ENCODE data around the gene PSAT1.
A peak's percentile ranks its signal among the peaks of the same experiment; 100 is the strongest.

PSAT1 gene

DNA sequence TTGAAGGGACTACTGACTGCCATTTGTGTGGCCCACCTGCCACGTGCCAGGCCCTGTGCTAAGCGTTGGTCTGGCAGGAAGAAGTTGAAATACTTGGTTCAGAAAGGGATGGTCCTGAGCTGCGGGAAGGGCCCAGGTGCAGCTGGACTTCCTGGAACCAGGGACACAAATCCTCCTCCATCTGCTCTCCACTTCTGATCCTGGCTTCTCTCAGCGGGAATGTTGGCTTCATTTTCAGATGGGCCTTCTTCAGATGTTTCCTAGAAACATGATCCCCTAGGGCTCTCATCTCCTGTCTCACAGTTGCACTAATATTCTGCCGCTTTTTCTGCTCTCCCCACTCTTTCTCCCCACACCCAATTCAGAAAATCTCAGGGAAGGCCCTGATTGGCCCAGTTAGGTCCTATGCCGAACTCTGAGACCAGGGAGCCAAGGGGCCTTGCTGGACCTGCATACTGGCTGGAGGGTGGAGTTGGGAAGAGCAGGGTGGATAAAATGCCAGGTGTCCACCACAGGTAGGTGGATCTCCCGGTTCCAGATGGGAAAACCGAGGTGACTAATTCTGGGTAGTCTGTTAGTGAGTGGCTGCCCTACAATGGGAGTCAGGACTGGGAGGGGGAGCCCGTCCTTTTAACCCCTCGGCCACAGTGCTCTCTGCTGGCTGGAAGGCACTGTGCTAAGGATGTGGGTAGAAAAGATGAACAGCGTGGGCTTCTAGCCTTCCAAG is 19.4 kb downstream of the PSAT1 start:
- no peak for DNase-seq (ENCODE audit: low spot score)

DNA sequence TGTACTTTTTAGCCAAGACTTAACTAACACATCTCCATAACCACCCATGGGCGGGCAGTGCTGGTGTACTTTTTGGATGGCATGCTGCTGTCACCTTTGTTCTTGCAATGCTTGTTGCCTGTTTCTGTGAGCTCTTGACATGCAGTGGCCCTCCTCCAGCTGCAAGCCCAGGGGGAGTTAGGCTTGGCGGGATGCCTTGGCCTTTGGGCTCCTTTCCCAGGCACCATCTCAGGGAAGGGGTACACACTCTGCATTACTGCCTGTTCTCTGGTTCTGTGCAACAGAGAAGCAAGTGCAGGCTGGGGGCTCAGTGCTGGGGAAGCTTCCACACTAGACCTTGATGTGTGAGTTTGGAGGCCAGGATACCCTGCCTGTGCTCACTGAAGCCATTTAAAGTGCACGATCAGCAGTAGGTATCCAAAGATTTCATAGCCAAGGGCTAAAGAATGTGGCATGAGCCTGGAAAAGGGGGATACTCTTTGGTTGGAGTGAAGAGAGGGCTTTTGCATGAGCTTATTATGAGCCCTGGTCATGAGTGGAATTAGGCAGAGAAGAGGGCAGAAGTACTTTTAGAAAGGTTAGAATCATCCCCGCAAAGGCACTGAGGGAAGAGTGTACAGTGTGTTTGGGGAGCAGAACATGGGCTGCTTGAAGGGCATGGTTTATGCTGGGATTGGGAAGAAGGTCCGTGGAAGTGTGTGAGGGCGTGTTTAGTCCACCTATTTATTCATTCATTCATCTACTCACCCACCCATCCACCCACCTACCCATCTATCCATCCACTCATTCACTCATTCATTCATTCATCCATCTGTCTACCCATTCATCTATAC is 22.5 kb downstream of the PSAT1 start:
- DNase-seq (ENCODE audit: low spot score): no peak

DNA sequence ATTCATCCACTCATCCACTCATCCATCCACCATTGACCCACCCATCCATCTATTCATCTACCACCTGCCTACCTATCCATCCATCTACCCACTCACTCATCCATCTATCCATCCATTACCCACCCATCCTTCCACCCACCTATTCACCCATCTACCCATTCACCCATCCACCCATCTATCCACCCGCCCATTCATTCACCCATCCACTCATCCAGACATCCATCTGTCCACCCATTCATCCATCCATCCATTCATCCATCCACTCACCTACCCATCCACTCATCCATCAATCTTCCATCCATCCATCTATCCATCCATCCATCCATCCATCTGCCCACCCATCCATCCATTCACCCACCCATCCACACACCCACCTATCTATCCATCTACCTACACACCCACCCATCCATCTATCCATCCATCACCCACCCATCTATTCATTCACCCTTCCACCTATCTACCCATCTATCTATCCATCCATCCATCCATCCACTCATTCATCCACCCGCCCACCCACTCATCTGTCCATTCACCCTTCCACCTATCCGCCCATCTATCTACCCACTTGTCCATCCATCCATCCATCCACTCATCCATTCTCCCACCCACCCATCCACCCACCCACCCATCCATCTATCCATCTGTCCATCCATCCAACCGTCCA is 23.2 kb downstream of the PSAT1 start:
- no peak for DNase-seq (ENCODE audit: low spot score)

DNA sequence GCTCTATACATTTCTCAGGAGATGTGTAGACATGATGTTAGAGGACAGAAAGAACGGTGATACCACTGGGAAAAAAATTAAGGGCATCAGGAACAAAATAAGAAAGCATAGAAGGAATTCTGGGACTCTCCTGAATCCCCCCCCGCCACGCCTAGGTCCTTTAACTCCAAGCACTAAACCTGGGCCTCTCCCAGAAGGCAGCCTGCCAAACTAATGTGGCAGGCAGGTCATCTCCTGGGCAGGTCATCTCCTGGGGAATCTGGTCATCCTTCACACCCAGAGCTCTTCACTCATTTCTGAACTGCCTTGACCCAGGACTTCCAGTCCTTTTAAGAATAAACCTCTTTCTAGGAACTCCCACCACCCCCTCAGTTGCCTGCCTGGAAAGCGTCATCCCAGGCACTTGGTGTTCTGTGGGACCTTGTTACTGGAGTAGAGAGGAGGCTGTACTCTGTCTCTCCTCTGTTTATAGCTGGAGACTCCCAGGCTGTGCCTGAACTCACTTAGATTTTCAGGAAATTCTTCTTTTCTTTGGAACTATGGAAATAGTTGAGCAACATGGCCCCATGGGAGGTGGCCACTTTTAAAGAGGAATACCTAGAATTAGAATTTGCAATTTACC is 24.1 kb downstream of the PSAT1 start:
- no peak for DNase-seq (ENCODE audit: low spot score)

DNA sequence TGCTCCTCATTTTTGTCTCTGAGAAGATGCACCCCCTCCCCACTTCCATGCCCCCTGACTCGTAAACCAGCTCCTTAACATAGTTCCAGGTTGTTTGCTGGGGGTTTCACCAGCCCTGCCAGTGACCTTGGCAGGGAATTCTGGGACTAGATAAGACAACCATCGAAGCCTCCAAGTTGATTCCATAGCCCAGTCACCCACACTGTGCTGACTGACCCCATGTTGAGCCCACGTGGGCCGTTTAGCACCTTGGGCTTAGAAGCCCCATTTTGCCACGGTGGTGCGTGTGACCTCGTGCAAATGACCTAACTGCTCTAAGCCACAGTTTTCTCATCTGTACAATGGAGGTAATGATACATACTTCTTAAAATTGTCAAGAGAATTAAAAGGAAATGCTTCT is 24.6 kb downstream of the PSAT1 start:
- no peak for DNase-seq (ENCODE audit: low spot score)

DNA sequence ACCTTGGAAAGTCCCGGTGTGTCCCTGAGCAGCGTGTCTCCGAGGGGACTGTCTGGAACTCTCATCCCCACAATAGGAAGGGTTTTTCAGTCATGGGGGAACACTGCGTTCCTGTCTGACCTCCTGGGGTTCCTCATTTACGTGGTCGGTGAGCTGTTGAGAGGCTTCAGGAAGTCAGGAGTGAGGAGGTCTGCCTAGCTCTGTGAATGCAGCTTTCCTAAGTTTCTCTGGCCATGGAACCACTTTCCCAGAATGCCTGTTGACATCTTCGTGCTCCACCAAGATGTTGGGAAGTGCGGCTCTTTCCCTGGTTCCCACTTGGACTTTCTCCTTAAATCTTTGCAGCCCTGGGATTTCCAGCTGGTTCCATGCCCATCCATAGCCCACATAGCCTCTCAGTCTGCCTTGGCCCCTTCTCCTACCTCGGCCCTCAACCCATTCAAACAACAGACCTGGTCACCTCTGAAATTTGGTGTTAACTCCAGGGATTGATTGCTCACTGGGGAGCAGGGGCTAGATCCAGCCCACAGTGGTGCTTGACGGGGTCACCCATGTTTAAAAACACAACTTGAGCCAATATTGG is 27.2 kb downstream of the PSAT1 start:
- no peak for DNase-seq (ENCODE audit: low spot score)

DNA sequence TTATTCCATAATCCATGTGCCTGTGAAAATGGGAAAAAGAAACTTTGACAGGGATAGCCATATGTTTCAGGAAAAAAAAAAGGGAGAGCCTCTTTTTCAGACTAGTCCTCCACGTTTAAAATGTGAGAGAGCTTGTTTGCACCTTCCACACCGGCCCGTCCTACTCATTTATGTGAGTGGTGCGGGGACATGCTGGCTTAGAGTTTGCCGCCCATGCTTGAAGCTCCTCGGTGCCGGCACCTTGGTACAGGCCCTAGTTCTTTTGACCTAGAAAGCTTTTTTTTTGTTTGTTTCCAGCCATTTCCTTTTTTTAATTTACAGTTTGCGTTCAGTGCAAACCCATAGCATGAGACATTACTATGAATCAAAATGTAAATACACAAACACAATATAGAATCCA is 27.8 kb downstream of the PSAT1 start:
- no peak for DNase-seq (ENCODE audit: low spot score)

DNA sequence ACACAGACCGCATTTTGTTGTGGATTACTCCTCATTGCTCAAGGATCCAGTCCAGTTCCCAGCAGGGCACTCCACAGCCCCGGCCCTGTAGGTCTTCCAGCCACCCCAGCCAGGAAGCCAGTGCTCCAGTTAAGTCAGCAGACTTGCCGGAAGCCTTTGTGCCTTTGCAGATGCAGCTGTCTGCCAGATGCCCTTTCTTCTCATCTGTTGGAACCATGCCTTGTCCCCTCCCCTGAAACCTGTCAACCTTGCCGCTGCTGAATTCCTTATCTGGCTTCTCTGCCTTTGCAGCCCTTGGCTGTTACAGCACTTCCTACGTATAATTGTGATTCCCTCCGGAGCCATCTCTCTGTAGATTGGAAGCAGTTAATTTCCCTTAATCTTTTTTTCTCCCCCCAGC is 28.4 kb downstream of the PSAT1 start:
- no peak for DNase-seq (ENCODE audit: low spot score)

DNA sequence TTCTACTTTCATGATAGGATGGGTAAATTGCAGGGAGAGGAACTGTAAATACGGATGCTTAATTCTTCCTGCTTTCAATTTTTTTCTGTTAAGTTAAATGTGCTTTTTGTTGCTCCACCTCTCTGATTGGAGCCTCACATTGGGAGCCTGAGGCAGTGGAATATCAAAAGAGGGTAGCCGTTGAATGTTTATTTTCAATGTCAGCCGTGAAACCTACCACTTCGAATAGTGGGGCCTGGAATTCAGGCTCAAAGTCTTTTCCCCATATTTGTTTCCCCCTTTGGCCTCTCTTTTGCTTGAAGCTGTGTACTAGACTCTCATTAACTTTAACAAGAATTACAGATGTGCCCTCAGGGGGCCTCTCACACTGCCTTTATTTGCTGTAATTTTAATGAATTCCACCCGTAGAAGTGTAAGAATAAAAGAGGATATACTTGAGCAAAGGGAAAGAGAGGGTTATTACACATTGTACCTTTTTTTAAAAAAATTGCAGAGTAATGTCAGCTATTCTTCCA is 29.0 kb downstream of the PSAT1 start:
- DNase-seq (ENCODE audit: low spot score): no peak

DNA sequence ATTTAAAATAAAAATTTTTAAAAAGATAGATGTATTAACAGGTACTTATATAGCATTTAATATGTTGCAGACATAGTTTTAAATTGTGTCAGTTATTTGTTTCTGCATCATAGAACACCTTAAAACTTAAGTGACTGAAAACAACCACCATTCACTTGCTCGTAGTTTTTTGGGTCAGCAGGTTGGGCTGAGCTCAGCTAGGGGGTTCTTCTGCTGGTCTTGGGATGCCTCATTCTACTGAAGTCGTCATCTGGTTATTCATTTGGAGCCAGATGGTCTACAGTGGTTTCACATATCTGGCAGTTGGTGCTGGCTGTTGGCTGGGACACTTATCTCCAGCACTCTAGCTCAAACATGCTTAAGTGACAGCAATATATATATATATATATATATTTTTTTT is 29.6 kb downstream of the PSAT1 start:
- no peak for DNase-seq (ENCODE audit: low spot score)

DNA sequence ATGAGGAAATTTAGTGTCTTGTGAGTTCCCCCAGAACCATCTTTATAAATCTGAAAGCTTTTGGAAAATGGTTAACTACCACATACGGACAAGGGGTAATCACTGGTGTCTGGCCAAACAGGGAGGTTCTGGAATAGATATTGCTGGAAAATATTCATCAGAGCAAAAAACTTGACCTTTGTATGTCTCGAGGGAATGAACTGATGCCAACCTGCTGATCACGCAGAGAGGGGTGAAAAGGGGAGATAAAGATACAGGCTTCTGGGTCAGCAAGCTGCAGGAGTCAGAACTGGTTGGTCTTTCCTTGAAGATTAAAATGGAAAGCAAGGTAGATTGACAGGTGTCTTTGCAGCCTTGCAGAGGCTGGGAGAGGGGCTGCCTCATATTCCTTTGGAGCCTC is 35.5 kb downstream of the PSAT1 start:
- no peak for DNase-seq (ENCODE audit: low spot score)

DNA sequence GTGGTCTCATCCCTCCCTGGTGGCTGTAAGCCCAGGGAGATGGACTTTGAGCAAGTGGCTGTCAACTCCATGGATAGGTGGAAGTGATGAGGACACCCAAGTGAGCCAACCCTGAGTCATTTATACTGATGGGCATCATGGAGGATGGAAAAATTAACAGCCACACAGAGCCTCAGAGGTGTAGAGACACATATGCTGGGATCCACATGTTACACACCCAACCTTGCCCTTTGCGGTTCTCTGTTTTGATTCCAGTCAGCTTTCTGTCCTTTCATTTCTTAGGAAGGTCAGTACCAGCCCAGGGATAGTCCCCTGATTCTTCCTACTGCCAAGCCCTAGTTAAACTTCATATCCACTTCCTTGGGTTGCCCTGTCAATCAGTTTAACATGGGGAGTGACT is 51.9 kb downstream of the PSAT1 start:
- DNase-seq (ENCODE audit: low spot score): no peak

DNA sequence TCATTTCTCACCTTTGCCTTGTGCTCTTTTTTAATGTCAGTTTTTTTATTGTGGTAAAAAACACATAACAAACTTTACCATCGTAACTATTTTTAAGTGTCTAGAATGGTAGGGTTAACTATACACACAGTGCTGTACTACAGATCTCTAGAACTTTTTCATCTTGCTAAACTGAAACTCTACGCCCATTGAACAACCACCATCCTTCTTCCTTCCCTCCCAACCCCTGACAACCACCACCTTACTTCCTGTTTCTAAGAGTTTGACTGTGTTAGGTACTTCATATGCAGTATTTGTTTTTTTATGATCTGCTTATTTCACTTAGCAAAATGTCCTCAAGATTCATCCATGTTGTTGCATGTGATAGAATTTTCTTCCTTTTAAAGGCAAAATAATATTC is 54.9 kb downstream of the PSAT1 start:
- DNase-seq (ENCODE audit: low spot score): peak; percentile 5

DNA sequence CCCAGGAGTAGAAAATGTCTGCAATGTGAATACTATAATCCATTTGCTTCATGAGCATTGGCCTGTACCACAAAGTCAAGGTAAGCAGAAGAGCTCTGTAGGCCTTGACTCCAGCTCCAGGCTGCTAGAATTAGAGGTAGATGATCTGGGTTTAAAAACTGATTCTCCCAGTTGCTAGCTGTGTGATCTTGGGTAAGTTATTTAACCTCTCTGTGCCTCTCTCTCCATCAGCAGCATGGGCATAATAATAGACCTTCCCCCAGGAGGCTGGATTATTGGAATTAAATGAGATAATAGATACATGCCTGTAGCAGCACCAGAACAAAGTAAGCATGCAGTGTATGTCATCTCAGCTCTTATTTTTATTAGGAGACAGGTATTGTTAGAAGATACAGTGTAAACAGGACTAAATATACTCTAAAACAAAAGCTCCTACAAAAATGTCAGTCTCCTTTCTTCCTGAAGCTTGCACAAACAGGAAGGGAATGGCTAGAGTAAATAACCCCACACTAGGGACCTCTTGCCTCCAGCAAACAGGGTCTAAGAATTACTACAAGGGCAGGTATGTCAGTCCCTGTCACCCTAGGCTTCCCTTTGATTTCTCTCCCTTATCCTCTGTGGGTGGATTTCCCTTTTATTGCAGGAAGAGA is 57.5 kb downstream of the PSAT1 start:
- no peak for DNase-seq (ENCODE audit: low spot score)

DNA sequence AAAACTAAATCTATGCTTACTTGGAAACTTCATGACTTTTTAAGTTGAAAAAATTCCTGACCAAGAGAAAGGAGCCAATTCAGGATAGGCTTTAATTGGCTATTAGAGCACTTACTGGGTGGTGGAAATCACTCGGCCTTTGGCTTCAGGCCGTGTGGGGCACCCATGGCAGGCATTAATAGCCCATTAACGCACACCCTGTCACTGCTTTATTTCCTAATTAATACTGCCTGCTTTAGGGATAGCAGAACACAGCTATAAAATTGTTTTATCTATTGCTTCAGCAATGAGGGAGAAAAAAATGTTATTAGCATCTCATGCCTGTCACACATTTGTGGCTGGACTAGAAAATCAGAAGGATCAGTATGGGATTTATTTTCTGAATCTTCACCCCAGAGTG is 58.1 kb downstream of the PSAT1 start:
- DNase-seq (ENCODE audit: low spot score): no peak

DNA sequence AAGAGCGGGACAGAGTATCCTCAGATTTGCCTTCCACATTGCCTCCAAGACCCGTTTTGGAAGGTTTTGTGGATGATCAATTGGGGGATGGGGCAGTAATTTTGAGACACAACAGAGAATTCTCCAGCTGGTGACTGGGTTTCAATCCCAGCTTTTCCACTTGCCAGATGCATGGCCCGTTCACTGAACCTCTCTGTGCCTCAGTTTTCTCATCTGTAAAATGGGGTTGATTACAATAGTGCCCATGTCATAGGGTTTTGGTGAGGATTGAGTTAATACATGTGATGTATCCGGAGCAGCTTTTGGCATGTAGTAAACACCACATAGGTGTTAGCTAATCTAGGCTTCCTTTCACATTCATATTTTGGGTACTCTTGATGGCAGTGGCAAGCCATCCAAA is 59.7 kb downstream of the PSAT1 start:
- DNase-seq (ENCODE audit: low spot score): no peak

DNA sequence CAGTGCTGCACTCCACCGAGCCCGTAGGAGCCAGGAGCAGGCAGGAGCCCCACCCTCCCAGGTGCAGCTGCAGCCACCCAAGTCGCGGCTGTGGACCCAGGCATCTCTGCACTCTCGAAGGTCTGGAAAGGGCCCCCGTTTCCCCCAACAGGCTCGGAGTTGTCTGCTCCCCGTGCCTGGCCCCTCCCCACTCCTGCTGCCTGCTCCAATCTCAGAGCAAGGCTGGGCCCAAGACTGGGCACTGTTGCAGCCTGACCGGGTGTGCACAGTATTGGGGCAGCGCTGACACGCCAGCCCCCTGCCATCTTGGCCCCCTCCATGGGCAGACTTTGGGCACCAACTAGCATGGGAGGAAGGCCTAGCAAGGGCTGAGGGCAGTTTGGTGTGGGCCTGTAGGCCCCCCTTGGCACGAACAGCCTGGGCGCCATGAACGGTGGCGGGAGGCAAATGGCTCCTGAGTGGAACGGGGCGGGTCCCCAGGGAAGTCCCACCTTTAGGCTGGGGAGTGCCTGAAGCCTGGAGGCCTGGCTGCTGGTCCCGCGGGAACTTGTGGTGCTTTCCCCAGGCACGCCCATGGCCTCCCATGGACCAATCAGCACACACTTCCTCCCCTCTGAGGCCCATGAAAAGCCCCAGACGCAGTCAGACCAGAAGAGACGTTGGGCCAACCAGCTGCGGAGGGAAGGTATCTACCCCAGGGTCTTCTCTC is 60.4 kb downstream of the PSAT1 start:
- DNase-seq (ENCODE audit: low spot score): no peak

DNA sequence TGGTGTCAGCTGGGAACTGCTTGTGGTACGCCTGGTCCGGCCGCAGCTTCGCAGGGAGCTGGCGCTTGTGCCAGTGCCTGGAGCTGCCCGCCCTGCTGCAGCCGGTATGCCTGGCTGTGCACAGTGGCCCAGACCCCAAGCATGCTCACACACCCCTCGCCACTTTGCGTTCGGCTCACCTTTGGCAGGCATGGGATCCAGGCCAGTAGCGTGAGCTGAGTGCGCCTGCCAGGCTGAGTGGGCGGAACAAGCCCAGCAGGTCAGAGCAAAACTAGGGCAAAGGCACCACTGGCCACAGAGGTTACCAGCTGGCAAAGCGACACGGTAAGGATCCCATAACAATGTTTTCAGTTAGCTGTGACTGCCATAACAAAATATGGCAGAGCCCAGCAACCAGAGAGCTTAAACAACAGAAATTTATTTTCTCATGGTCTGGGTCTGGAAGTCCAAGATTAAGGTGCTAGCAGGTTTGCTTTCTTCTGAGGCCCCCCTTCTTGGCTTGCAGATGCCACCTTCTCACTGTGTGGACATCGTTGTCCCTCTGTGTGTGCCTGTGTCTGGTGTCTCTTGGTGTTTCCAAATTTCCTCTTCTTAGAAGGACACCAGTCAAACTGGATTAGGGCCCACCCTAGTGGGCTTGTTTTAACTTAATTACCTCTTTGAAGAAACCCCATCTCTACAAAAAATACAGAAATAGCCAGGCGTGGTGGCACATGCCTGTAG is 61.6 kb downstream of the PSAT1 start:
- no peak for DNase-seq (ENCODE audit: low spot score)

DNA sequence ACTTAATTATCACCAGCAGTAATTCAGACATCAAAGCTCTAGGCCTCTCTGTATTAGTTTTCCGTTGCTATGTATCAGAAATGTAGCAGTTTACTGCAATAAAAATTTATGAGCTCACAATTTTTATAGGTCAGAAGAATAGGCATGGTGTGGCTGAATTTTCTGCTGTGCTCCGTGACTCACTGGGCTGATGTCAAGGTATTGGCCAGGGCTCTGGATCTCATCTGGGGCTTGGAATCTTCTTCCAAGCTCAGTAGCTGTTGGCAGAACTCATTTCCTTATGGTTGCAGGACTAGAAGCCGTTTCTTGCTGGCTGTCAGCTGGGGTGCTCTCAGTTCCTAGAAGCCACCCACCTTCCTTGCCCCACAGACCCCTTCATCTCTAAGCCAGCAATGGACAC is 66.3 kb downstream of the PSAT1 start:
- no peak for DNase-seq (ENCODE audit: low spot score)

Measured in CD4-positive, alpha-beta T cell treated with Interleukin-2 at 100 ng/mL for 4 hours (primary cell).